B cell (primary cell): ENCODE results near the gene ZNF724. TPM values are rescaled to one million over a fixed set of nuclear protein-coding genes. Genes with fewer than 3 reads are reported as not detected.

Experiments
- ATAC-seq: fragments of 200-7000 bp; cut with Tn5 transposase; one replicate; pipeline ENCODE4 v1.10.0; 2021; ENCODE audit warnings: low read depth, mild to moderate bottlenecking, moderate number of reproducible peaks, moderate library complexity
- CTCF ChIA-PET: fragments of 350-600 bp; sonication (Branson Sonifier 250); formaldehyde crosslinking; loops from one replicate; lab custom pipeline; 2021; ENCODE audit warnings: antibody characterized with exemption, inconsistent platforms; lab: Charles Lee
- POLR2A ChIA-PET: fragments of 350-600 bp; sonication (Branson Sonifier 250); formaldehyde crosslinking; loops from one replicate; lab custom pipeline; 2021; ENCODE audit warnings: antibody characterized with exemption; lab: Charles Lee
- DNase-seq: peaks from one replicate; pipeline ENCODE4 v3.0.0; 2013
- H2AFZ ChIP-seq: 2 replicates; pipeline ENCODE4 v1.6.1; 2012; ENCODE audit warnings: mild to moderate bottlenecking, low read depth, low read length; ENCODE audit not compliant: insufficient read depth, poor library complexity, severe bottlenecking
- H3K27ac ChIP-seq, 2 donors: 1 replicate in 1 of 2; 2 replicates in 1 of 2; pipeline ENCODE4 v1.5.1; 2012 to 2013; ENCODE audit warnings: low read length in 2 of 2, mild to moderate bottlenecking in 2 of 2, moderate library complexity in 1 of 2
- H3K27me3 ChIP-seq, 4 experiments: fragments of 200-600 bp in 1 of 4; sonication (generic) in 1 of 4; replicated peaks in 1 of 4; 1 replicate in 2 of 4; 2 replicates in 2 of 4; pipeline versions ENCODE4 v1.6.1 to v1.7.0; 2013 to 2016; ENCODE audit warnings: low read length in 3 of 4, mild to moderate bottlenecking in 2 of 4, mixed read lengths in 1 of 4, moderate library complexity in 1 of 4; ENCODE audit not compliant: insufficient read depth in 4 of 4, control insufficient read depth in 3 of 4; ENCODE audit errors: control extremely low read depth in 1 of 4
- H3K36me3 ChIP-seq, 2 experiments: replicated peaks in 1 of 2; 1 replicate in 1 of 2; 2 replicates in 1 of 2; pipeline versions ENCODE4 v1.6.1 to v1.7.1; 2013; ENCODE audit warnings: low read length in 1 of 2; ENCODE audit not compliant: insufficient read depth in 2 of 2, control insufficient read depth in 1 of 2; ENCODE audit errors: control extremely low read depth in 1 of 2, extremely low read depth in 1 of 2
- H3K4me1 ChIP-seq, 2 donors: fragments of 200-600 bp in 1 of 2; sonication (generic) in 1 of 2; 1 replicate in 1 of 2; 2 replicates in 1 of 2; pipeline versions ENCODE4 v1.5.1 to v1.6.1; 2013 to 2017; ENCODE audit warnings: low read length in 2 of 2; ENCODE audit not compliant: control insufficient read depth in 2 of 2, insufficient read depth in 2 of 2
- H3K4me2 ChIP-seq: replicated peaks from 2 replicates; pipeline ENCODE3; 2012; ENCODE audit warnings: mild to moderate bottlenecking, low read depth, low read length; ENCODE audit not compliant: poor library complexity, severe bottlenecking
- H3K4me3 ChIP-seq, 5 experiments: fragments of 200-600 bp in 1 of 5; sonication (generic) in 1 of 5; 1 replicate in 3 of 5; 2 replicates in 2 of 5; pipeline versions ENCODE4 v1.5.1 to v1.7.0; 2011 to 2016; ENCODE audit warnings: low read length in 4 of 5, mild to moderate bottlenecking in 4 of 5, low read depth in 2 of 5, control low read depth in 1 of 5, moderate library complexity in 1 of 5; ENCODE audit not compliant: insufficient read depth in 1 of 5; ENCODE audit errors: control extremely low read depth in 1 of 5, extremely low read depth in 1 of 5
- H3K79me2 ChIP-seq: fragments of 200-600 bp; sonication (generic); one replicate; pipeline ENCODE4 v1.6.0; 2016; ENCODE audit warnings: low read length; ENCODE audit not compliant: control insufficient read depth, insufficient read depth
- H3K9ac ChIP-seq: fragments of 200-600 bp; sonication (generic); 2 replicates; pipeline ENCODE4 v1.6.1; 2017; ENCODE audit warnings: mild to moderate bottlenecking, low read length, moderate library complexity
- H3K9me3 ChIP-seq, 3 donors: one replicate each; pipeline versions ENCODE4 v1.6.1 to v1.7.1; 2013; ENCODE audit warnings: low read length in 2 of 3; ENCODE audit not compliant: control insufficient read depth in 2 of 3, insufficient read depth in 1 of 3; ENCODE audit errors: control extremely low read depth in 1 of 3
- H4K20me1 ChIP-seq: 2 replicates; pipeline ENCODE4 v1.6.0; 2012; ENCODE audit warnings: mild to moderate bottlenecking, low read length; ENCODE audit not compliant: insufficient read depth, control insufficient read depth, poor library complexity, severe bottlenecking
- H3K27ac Mint-ChIP-seq: one replicate; pipeline ENCODE4 v1.8.0; 2021; ENCODE audit warnings: mixed read lengths
- H3K27me3 Mint-ChIP-seq: one replicate; pipeline ENCODE4 v1.8.0; 2021; ENCODE audit warnings: mixed read lengths
- H3K4me1 Mint-ChIP-seq: one replicate; pipeline ENCODE4 v1.8.0; 2021; ENCODE audit warnings: mixed read lengths
- H3K4me3 Mint-ChIP-seq: one replicate; pipeline ENCODE4 v1.8.0; 2021; ENCODE audit warnings: mixed read lengths
- H3K9me3 Mint-ChIP-seq: one replicate; pipeline ENCODE4 v1.8.0; 2022; ENCODE audit warnings: mixed read lengths; ENCODE audit not compliant: insufficient read depth
- EZH2 ChIP-seq: IDR thresholded peaks from 2 replicates; pipeline ENCODE4 v1.6.1; 2012; ENCODE audit warnings: borderline replicate concordance, low read depth, mild to moderate bottlenecking, moderate library complexity, low read length; ENCODE audit not compliant: insufficient read depth, poor library complexity, severe bottlenecking
- WGBS: methylation state at CpG from one replicate; pipeline ENCODE4 v1.1.5; 2013; ENCODE audit warnings: missing lambda C conversion rate; ENCODE audit not compliant: insufficient coverage; 5-methylcytosine and 5-hydroxymethylcytosine counted together
- intact Hi-C: fragments of 100-400 bp; cut with micrococcal nuclease; formaldehyde crosslinking; loops from one replicate; pipeline ENCODE4 v1.10.0; 2022
- polyA plus RNA-seq: library from polyadenylated mRNA; depleted of rRNA; stranded (reverse); fragments of >200 nt; gene quantifications from 2 replicates; pipeline ENCODE4 v1.2.3, GENCODE V29; 2012
- total RNA-seq, 2 donors: library from RNA; stranded (reverse); fragments of 120-200 nt in 1 of 2; gene quantifications; 1 replicate in 1 of 2; 2 replicates in 1 of 2; pipeline versions ENCODE4 v1.2.3 to v1.2.4, GENCODE V29; 2013 to 2022
- TF ChIP-seq, protein P1 (sequence below): fragments of 200-600 bp; IDR thresholded peaks from one replicate; pipeline ENCODE4 v1.8.0; 2022; ENCODE audit warnings: antibody characterized with exemption, mild to moderate bottlenecking

ZNF724 gene
- total and polyA plus RNA-seq, 2 donors (not counting 1 experiment from before 2014, with no cell fraction given) = 1.6 to 10.0 TPM

DNA sequence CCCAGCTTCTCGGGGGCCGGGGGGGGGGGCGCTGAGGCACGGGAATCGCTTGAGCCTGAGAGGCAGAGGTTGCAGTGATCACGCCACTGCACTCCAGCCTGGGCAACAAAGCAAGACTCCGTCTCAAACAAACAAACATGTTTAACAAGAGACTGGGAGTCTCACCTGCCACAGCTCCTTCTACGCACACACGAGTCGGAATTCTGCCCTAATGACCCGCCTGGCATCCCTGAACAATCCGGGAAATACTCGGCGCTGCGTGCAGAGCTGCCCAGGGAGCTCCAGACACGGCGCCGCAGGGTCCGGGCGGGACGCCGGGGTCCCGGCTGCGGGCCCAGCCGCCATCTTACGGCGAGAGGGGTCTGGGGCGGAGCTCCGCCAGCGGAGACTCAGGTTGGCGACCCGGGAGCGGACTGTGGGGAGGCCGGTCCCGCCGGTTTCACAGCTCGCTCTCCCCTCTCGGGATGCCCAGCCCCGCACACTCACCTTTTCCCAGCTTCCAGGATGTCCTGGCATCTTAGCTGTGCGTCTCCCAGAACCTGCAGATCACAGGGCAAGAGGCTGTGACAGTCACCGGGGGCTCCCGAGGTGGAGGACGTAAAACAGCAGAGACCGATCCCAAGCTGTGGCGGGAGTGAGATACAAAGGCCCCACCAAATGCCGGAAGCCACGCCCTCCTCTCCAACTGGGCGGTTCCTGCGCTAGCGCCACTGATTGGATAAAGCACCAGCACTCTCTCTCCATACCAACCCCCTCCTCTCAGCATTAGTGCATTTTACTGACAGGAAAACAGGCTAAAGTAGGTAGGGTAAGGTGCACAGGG, 23.6 kb upstream of the ZNF724 start:
- ChIA-PET POLR2A (interaction anchor here (0.6 to 1.8 kb wide), 4 partner anchors 23 to 1945 kb away, joined by 4 to 10 read pairs (median 8); partner anchors contain the start of genes ZNF254, ZNF724 and ZNF91), CTCF (interaction anchor here (0.5 to 2.9 kb wide), 4 partner anchors 12 to 122 kb away, joined by 3 to 12 read pairs (median 4); partner anchors contain the start of genes ZNF724 and ZNF91)
- Histone ChIP-seq H3K27ac (peak overlapping the region; percentile 85 to 89), H3K4me1 (peaks cover 6 to 20% of the 10 kb centered on the region in 2 donors), H3K9ac (peak overlapping the region; percentile 98), H4K20me1 (no peaks in the 10 kb centered on the region), H3K27me3 (no peaks in the 10 kb centered on the region), H3K9me3 (peaks cover 0 to 3% (median 0%) of the 10 kb centered on the region in 3 donors), H3K79me2 (peaks cover 29% of the 10 kb centered on the region), H3K36me3 (peaks cover 0 to 3% of the 10 kb centered on the region in 2 experiments), H3K4me2 (peak overlapping the region; percentile 86), H2AFZ (peak overlapping the region; percentile 99), H3K4me3 (peak overlapping the region; percentile 81 to 99 (median 96))
- 0% methylated on average over 45 of the region's 50 CpGs for WGBS
- H3K9me3 Mint-ChIP-seq = no peaks in the 10 kb centered on the region
- H3K4me1 Mint-ChIP-seq = peaks cover 30% of the 10 kb centered on the region
- TF ChIP-seq EZH2 = no peak
- TF ChIP-seq, protein P1, sequence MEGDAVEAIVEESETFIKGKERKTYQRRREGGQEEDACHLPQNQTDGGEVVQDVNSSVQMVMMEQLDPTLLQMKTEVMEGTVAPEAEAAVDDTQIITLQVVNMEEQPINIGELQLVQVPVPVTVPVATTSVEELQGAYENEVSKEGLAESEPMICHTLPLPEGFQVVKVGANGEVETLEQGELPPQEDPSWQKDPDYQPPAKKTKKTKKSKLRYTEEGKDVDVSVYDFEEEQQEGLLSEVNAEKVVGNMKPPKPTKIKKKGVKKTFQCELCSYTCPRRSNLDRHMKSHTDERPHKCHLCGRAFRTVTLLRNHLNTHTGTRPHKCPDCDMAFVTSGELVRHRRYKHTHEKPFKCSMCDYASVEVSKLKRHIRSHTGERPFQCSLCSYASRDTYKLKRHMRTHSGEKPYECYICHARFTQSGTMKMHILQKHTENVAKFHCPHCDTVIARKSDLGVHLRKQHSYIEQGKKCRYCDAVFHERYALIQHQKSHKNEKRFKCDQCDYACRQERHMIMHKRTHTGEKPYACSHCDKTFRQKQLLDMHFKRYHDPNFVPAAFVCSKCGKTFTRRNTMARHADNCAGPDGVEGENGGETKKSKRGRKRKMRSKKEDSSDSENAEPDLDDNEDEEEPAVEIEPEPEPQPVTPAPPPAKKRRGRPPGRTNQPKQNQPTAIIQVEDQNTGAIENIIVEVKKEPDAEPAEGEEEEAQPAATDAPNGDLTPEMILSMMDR = no peak
- H3K4me3 Mint-ChIP-seq = peak overlapping the region; percentile 98
- H3K27ac Mint-ChIP-seq = peak overlapping the region; percentile 97
- DNase-seq (peak; percentile 91), ATAC-seq (peak; percentile 99)
- intact Hi-C loops = loop anchor here (1.0 to 10.0 kb wide), 6 partner anchors 24 to 1439 kb away; partner anchors contain the start of genes ZNF43, ZNF675, ZNF681 and ZNF724
- no peaks in the 10 kb centered on the region for H3K27me3 Mint-ChIP-seq
